A549 treated with DMSO at 1 μM for 4 hours (cell line): ENCODE data around the gene IPO9. TPM values are rescaled to one million over a fixed set of nuclear protein-coding genes. Genes with fewer than 3 reads are reported as not detected.

Experiments used
- total RNA-seq: library from RNA; stranded (reverse); fragments of 200-300 nt; extraction: Qiagen RNA extraction; gene quantifications from 5 replicates; pipeline ENCODE4 v1.2.3, GENCODE V29; 2022; ENCODE audit warnings: low read depth

IPO9 gene
- total RNA-seq = 26.7 to 53.2 TPM (median 44.7 TPM) in 5 replicates

DNA sequence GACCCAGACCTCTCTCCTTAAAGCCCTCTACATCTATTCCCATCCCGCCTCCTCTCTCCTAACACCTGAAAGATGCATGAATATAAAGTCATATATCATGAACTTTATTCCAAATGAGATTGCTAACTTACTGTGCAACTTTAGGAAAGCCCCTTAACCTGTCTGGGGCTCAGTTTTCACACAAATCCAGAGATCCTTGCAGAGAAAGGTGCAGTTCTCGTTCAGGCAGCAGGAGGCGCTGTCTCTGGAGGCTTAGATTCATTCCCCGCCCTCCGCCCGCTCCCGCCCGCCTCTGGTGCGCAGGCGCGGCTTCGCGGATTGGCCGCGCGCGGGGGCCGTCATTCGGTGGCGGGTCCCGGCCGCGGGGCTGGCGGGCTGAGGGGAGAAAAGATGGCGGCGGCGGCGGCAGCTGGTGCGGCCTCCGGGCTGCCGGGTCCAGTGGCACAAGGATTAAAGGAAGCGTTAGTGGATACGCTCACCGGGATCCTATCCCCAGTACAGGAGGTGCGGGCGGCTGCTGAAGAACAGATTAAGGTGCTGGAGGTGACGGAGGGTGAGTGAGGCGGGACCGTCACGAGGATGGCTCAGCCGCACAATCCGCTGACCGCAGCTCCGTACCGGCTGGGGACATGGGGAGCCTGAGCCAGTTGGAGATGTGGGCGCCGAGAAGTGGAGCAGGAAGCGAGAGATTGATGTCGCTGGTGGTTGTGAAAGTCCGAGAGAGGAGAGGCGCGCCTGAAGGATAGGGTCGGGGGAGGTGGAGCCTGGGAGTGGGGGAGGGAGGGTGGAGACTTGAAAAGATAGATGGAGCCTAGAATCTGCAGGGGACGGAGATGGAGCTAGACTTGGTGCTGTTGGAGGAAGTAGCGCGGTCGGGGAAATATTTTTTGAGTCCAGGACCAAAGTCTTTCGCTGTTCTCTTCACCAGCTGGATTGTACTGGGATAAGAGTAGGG, at the start of gene IPO9:
Gene IPO9, plus strand, starts transcription at position 338 of the 955 bp plus-strand sequence. Its CDS starts 53 bp downstream, at position 391.

DNA sequence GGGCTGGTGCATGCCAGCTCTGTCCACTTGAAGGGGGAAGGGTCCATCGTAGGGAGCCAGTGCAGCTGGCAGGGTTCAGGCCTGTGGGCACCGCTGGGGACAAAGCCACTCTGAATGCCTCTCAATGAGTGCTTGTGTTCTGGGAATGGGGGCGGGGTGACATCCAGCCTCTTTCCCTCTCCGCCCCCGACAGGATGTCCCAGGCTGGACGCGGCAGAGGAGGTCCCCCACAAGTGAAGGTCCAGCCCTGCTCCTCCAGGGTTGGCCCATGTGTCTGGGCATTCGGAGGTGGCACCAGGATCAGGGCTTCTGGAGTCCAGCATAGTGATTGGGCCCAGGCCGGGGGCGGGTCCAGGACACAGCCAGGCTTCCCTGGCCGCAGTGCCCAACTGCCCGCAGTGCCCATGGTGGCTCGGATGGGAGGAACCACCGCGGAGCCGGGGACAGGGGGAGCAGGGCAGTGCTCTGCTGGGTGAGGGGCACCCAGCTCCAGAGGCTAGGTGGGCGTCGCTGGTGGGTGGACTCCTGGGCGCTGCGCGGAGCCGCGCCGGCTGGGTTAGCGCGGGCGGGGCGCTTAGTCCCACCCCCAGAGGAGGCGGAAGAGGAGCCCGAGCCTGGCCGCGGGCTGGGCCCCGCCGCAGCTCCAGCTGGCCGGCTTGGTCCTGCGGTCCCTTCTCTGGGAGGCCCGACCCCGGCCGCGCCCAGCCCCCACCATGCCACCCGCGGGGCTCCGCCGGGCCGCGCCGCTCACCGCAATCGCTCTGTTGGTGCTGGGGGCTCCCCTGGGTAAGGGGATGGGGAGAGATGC, 59.5 kb downstream of the IPO9 start, which contains the start of gene SHISA4:
Gene SHISA4, plus strand, starts transcription at position 617 of the 808 bp plus-strand sequence. Its CDS starts 97 bp downstream, at position 714.

Other genes with a start within 250 kb of the IPO9 start
- 12.0 to 18.2 TPM (median 16.1 TPM) in 5 replicates for gene SHISA4, start 59.7 kb downstream of the IPO9 start, total RNA-seq
- gene LMOD1, start 117.4 kb downstream of the IPO9 start, total RNA-seq = not detected in 5 replicates
- gene TIMM17A, start 126.3 kb downstream of the IPO9 start, total RNA-seq = 93.5 to 125 TPM (median 99.6 TPM) in 5 replicates
- 85.6 to 90.8 TPM (median 89.3 TPM) in 5 replicates for gene RNPEP, start 153.5 kb downstream of the IPO9 start, total RNA-seq
- gene ELF3, start 181.4 kb downstream of the IPO9 start, total RNA-seq = 238 to 280 TPM (median 261 TPM) in 5 replicates